Activated B cell treated with CpG ODN at 0.5 μM for 24 hours (primary cell): ENCODE results near the gene GJC2. TPM values are rescaled to one million over a fixed set of nuclear protein-coding genes. Genes with fewer than 3 reads are reported as not detected.
A peak's percentile ranks its signal among the peaks of the same experiment; 100 is the strongest.

Experiments used
- ATAC-seq: fragments of 200-7000 bp; cut with Tn5 transposase; one replicate; pipeline ENCODE4 v1.10.0; 2021; ENCODE audit warnings: low read depth, mild to moderate bottlenecking, moderate library complexity
- CTCF ChIA-PET: fragments of 350-600 bp; sonication (Branson Sonifier 250); formaldehyde crosslinking; loops from one replicate; lab custom pipeline; 2021; ENCODE audit warnings: antibody characterized with exemption; lab: Charles Lee
- POLR2A ChIA-PET: fragments of 350-600 bp; sonication (Branson Sonifier 250); formaldehyde crosslinking; loops from one replicate; lab custom pipeline; 2021; ENCODE audit warnings: antibody characterized with exemption; lab: Charles Lee
- DNase-seq: peaks from one replicate; pipeline ENCODE4 v3.0.0; 2022
- H3K27ac Mint-ChIP-seq: one replicate; pipeline ENCODE4 v1.8.0; 2020; ENCODE audit warnings: mixed read lengths
- H3K27me3 Mint-ChIP-seq: one replicate; pipeline ENCODE4 v1.8.0; 2021; ENCODE audit warnings: mixed read lengths
- H3K36me3 Mint-ChIP-seq: one replicate; pipeline ENCODE4 v1.8.0; 2021; ENCODE audit warnings: low read depth, mixed read lengths
- H3K4me1 Mint-ChIP-seq: one replicate; pipeline ENCODE4 v1.8.0; 2021; ENCODE audit warnings: mixed read lengths
- H3K4me3 Mint-ChIP-seq: one replicate; pipeline ENCODE4 v1.8.0; 2020; ENCODE audit warnings: mild to moderate bottlenecking, mixed read lengths
- H3K9me3 Mint-ChIP-seq: one replicate; pipeline ENCODE4 v1.8.0; 2020; ENCODE audit warnings: mixed read lengths
- intact Hi-C: fragments of 100-400 bp; cut with micrococcal nuclease; formaldehyde crosslinking; loops from one replicate; pipeline ENCODE4 v1.15.1; 2024
- total RNA-seq: library from RNA; stranded (reverse); gene quantifications from 2 replicates; pipeline ENCODE4 v1.2.3, GENCODE V29; 2022
- TF ChIP-seq, protein P1 (sequence below): fragments of 200-600 bp; IDR thresholded peaks from one replicate; pipeline ENCODE4 v1.8.0; 2022; ENCODE audit warnings: antibody characterized with exemption, mild to moderate bottlenecking

Gene GJC2
- total RNA-seq, 1 donor from 2014 or later: 0.35 TPM

GRCh38 chr1:228177721-228178710 lies 28.3 kb downstream of the GJC2 start:
- DNase-seq (no peak), ATAC-seq (no peak)
- POLR2A ChIA-PET: interaction anchor here (0.6 to 2.1 kb wide), 4 partner anchors 11 to 280 kb away, joined by 3 to 11 read pairs (median 4); a partner anchor contains a TSS
- intact Hi-C loops: no loop called here
- Mint-ChIP-seq H3K27ac (no peak overlapping the region), H3K4me3 (no peak overlapping the region), H3K36me3 (peaks cover 13% of the 10 kb centered on the region), H3K27me3 (no peaks in the 10 kb centered on the region), H3K4me1 (peaks cover 3% of the 10 kb centered on the region), H3K9me3 (no peaks in the 10 kb centered on the region)
- CTCF ChIA-PET: no interaction called here
- TF ChIP-seq, protein P1, sequence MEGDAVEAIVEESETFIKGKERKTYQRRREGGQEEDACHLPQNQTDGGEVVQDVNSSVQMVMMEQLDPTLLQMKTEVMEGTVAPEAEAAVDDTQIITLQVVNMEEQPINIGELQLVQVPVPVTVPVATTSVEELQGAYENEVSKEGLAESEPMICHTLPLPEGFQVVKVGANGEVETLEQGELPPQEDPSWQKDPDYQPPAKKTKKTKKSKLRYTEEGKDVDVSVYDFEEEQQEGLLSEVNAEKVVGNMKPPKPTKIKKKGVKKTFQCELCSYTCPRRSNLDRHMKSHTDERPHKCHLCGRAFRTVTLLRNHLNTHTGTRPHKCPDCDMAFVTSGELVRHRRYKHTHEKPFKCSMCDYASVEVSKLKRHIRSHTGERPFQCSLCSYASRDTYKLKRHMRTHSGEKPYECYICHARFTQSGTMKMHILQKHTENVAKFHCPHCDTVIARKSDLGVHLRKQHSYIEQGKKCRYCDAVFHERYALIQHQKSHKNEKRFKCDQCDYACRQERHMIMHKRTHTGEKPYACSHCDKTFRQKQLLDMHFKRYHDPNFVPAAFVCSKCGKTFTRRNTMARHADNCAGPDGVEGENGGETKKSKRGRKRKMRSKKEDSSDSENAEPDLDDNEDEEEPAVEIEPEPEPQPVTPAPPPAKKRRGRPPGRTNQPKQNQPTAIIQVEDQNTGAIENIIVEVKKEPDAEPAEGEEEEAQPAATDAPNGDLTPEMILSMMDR: no peak

DNA sequence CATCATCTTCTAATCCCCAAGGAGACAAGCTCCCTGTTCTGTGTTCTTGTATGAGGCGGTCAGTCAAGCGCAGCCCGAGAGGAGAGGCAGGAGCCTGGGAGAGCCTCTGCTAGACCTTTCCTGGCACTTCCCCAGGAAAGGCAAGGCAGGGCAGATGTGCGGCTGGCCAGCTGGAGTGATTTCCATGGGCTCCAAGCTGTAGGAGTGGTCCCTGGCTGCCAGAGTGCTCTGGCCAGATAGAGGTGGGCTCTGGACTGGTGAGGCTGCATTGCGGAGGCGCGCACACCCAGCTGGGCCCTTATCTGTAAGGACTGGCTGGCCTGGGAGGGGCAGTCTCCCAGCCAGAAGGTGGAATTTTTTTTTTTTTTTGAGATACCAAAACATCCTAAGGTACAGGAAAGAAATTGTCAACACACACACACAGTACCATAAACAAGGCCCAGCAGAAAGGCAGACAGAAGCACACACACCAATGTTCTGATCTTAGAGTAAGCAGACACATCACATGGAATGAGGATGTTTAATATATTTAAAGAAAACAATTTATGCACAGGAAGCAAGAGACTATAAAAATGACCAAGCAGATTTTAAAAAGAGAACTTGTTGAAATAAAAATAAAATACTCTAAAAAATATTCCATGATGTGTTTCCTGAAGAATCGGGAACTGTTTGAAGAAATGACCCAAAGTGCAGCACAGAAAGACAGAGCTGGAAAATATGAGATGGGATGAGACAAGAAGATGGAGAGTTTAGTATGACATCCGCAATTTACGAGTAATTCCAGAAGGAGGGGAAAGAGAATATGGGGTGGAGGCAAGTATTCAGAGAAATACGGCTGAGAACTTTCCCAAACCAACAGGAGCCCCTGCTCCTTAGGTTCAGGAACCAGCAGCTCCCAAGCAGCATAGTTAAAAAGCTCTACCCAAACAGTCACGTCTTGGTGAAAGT lies 29.3 kb downstream of the GJC2 start:
- Mint-ChIP-seq H3K27me3 (no peaks in the 10 kb centered on the region), H3K27ac (no peak overlapping the region), H3K4me3 (no peak overlapping the region), H3K36me3 (peaks cover 15% of the 10 kb centered on the region), H3K9me3 (no peaks in the 10 kb centered on the region), H3K4me1 (peaks cover 3% of the 10 kb centered on the region)
- DNase-seq: no peak
- TF ChIP-seq, protein P1: no peak
- CTCF ChIA-PET: interaction anchor here (1.2 kb wide), 1 partner anchor 8 kb away, joined by 3 read pairs; no protein-coding TSS in a partner anchor
- no peak for ATAC-seq
- POLR2A ChIA-PET: interaction anchor here (0.7 kb wide), 1 partner anchor 120 kb away, joined by 5 read pairs; no protein-coding TSS in a partner anchor
- intact Hi-C loops: no loop called here

DNA sequence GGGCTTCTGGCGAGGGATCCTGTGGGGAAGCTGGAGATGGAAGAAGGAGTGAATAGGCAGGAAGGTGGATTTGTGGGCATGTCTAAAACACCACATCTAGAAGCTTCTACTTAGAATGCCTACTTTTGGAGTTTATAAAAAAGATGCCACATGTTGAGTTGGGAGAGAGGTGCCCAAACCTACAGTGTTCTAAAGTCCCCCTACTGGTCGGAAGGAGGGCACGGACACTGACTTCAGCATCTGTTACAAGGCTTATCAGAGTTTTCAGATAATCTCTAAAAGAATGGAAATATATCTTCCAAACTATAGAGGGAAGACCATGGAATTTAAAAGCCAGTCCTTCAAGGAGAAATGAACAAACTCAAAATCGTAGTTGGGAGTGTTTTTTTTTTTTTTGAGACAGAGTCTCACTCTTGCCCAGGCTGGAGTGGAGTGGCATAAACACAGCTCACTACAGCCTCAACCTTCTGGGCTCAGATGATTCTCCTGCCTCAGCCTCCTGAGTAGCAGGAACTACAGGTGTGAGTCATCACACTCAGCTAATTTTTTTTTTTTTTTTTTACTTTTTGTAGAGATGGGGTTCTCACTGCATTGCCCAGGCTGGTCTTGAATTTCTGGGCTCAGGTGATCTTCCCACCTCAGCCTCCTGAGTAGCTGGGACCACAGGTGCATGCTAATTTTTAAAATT lies 30.7 kb downstream of the GJC2 start:
- TF ChIP-seq, protein P1: no peak
- no peaks in the 10 kb centered on the region for H3K9me3 Mint-ChIP-seq
- intact Hi-C loops: loop anchor here (2.0 kb wide), 1 partner anchor 50 kb away; no protein-coding TSS in a partner anchor
- ATAC-seq (peak; percentile 40), DNase-seq (no peak)
- POLR2A ChIA-PET: interaction anchor here (0.7 to 0.8 kb wide), 2 partner anchors 10 to 1078 kb away, joined by 5 to 7 read pairs; no protein-coding TSS in a partner anchor
- CTCF ChIA-PET: interaction anchor here (1.1 to 1.2 kb wide), 2 partner anchors 10 to 176 kb away, joined by 3 read pairs; no protein-coding TSS in a partner anchor
- H3K27ac Mint-ChIP-seq: no peak overlapping the region
- H3K4me1 Mint-ChIP-seq: peaks cover 3% of the 10 kb centered on the region
- H3K4me3 Mint-ChIP-seq: no peak overlapping the region
- H3K27me3 Mint-ChIP-seq: no peaks in the 10 kb centered on the region
- H3K36me3 Mint-ChIP-seq: peaks cover 12% of the 10 kb centered on the region

DNA sequence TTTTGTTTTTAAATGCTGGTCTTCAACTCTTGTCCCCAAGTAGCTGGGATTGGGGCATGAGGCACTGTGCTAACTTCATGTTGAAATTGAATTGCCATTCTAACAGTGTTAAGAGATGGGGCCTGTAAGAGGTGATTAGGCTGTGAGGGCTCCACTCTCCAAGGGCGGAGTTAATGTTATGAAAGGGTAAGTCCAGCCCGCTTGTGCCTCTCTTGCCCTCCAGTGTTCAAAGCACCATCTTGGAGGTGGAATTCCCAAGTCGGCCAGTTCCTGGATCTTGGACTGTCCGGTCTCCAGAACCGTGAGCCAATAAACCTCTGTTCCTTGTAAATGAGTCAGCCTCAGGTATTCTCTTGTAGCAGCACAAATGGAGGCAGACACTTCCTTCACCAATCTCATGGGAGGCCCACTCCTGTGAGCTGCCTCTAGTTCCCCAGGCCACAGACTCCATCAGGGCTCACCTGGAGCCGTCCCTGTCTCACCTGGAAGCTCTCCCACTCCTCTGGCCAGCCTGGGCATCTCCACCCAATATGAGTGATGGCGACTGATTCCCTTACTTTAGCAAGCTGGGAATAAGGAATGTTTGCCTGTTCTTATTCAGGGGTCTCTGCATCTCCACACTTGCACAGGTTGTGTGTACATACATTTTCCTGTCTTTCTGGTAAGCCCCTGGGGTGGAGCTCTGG lies 31.4 kb downstream of the GJC2 start:
- H3K27me3 Mint-ChIP-seq: no peaks in the 10 kb centered on the region
- no peak overlapping the region for H3K4me3 Mint-ChIP-seq
- ChIA-PET POLR2A (no interaction called here), CTCF (no interaction called here)
- peaks cover 3% of the 10 kb centered on the region for H3K4me1 Mint-ChIP-seq
- no peaks in the 10 kb centered on the region for H3K9me3 Mint-ChIP-seq
- no peak for DNase-seq
- no peak for ATAC-seq
- TF ChIP-seq, protein P1: no peak
- H3K36me3 Mint-ChIP-seq: peaks cover 9% of the 10 kb centered on the region
- intact Hi-C loops: loop anchor here (2.0 kb wide), 1 partner anchor 50 kb away; no protein-coding TSS in a partner anchor
- H3K27ac Mint-ChIP-seq: no peak overlapping the region
